Measurements from ENCODE around the gene TNFRSF8.

GRCh38 chr1:12090326-12090725, 27.2 kb downstream of the TNFRSF8 start:
- TF ChIP-seq EP300 (IDR thresholded peaks at IDR 0.05), result no peak
- no peak for TF ChIP-seq CTCF (IDR thresholded peaks at IDR 0.05)
- no peak for TF ChIP-seq POLR2A (IDR thresholded peaks at IDR 0.05; ENCODE audit: low read depth)

All from esophagus muscularis mucosa (tissue), 4 donors.